Measurements from ENCODE around the gene RASSF3.

- no peak for TF ChIP-seq CTCF (conservative IDR thresholded peaks at IDR 0.05)
- no peak for TF ChIP-seq ZFX (IDR thresholded peaks at IDR 0.05)
These were observed 68.5 kb downstream of the RASSF3 start for GRCh38 chr12:64678835-64679234.
